PFSK-1 (cell line): ENCODE measurements around the gene DDX56.

Experiments
- POLR2AphosphoS5 ChIP-seq: IDR thresholded peaks from 2 replicates; pipeline ENCODE4 v1.6.1; 2012; ENCODE audit warnings: low read depth, mild to moderate bottlenecking, control low read depth, low read length, moderate library complexity
- SIN3A ChIP-seq: IDR thresholded peaks from 2 replicates; pipeline ENCODE4 v1.6.1; 2012; ENCODE audit warnings: mild to moderate bottlenecking, low read length, moderate library complexity, borderline replicate concordance; ENCODE audit not compliant: insufficient read depth
- TAF1 ChIP-seq: IDR thresholded peaks from 2 replicates; pipeline ENCODE4 v1.6.1; 2012; ENCODE audit warnings: low read length, control low read depth, borderline replicate concordance; ENCODE audit not compliant: insufficient read depth
- TF ChIP-seq, protein P1 (sequence below), 2 experiments: IDR thresholded peaks; 2 replicates each; pipeline versions ENCODE4 v1.6.1 to v1.8.0; 2011 to 2012; ENCODE audit warnings: low read depth in 2 of 2, low read length in 2 of 2, control low read depth in 1 of 2, inconsistent platforms in 1 of 2, mild to moderate bottlenecking in 1 of 2, moderate library complexity in 1 of 2; ENCODE audit not compliant: insufficient read depth in 1 of 2

GRCh38 chr7:44547536-44548231, 26.0 kb downstream of the DDX56 start:
- TF ChIP-seq TAF1 = no peak
- TF ChIP-seq, protein P1, sequence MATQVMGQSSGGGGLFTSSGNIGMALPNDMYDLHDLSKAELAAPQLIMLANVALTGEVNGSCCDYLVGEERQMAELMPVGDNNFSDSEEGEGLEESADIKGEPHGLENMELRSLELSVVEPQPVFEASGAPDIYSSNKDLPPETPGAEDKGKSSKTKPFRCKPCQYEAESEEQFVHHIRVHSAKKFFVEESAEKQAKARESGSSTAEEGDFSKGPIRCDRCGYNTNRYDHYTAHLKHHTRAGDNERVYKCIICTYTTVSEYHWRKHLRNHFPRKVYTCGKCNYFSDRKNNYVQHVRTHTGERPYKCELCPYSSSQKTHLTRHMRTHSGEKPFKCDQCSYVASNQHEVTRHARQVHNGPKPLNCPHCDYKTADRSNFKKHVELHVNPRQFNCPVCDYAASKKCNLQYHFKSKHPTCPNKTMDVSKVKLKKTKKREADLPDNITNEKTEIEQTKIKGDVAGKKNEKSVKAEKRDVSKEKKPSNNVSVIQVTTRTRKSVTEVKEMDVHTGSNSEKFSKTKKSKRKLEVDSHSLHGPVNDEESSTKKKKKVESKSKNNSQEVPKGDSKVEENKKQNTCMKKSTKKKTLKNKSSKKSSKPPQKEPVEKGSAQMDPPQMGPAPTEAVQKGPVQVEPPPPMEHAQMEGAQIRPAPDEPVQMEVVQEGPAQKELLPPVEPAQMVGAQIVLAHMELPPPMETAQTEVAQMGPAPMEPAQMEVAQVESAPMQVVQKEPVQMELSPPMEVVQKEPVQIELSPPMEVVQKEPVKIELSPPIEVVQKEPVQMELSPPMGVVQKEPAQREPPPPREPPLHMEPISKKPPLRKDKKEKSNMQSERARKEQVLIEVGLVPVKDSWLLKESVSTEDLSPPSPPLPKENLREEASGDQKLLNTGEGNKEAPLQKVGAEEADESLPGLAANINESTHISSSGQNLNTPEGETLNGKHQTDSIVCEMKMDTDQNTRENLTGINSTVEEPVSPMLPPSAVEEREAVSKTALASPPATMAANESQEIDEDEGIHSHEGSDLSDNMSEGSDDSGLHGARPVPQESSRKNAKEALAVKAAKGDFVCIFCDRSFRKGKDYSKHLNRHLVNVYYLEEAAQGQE (IDR thresholded peaks at IDR 0.05; ENCODE audit: insufficient read depth in 1 of 2, low read depth in 2 of 2, low read length in 2 of 2) = no peak
- TF ChIP-seq SIN3A = no peak
- no peak for TF ChIP-seq POLR2AphosphoS5
